Left forelimb (tissue), 1 donor: ENCODE results near the gene UBE2D2.

Experiments
- DNase-seq: peaks from one replicate; pipeline ENCODE4 v3.0.0-alpha.2; 2018; ENCODE audit warnings: low spot score

Gene UBE2D2

DNA sequence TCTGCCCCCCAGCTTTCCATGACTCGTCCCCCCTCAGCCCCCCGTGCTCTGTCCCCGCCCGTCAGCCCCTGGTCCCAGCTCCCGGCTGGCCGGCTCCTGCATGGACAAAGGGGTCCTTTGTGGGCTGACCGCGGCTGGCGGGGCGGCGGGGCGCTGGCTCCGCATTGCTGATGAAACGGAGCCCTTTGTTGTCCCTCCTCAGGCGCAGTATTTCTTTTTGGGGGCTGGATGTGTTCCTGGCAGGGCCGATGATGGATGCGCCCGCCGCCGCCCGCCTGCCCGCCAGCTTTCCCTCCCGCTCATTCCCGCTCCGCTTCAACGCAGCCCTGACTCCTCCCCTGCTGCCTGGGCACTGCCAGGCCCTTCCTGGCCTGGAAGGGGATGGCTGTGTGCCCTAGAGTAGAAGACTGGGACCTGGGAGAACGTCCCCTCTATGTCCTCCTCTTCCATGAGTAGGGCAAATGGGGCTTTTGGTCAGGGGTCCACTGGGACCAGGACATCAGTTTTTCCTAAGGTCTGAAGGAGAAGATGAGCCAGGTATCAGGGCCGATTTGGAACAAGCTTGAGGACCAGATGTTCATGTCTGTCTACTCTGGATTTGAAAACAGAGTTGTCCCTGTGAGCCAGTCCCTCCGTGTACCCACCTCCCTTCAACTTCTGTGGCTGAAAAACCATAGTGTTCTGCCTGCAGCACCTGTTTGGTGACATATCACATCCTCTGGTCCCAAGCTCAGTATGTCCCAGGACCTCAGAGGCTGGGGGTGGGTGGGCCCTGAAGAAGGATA is 116.0 kb downstream of the UBE2D2 start:
- no peak for DNase-seq
